ENCODE data around the gene S100A4.

DNA sequence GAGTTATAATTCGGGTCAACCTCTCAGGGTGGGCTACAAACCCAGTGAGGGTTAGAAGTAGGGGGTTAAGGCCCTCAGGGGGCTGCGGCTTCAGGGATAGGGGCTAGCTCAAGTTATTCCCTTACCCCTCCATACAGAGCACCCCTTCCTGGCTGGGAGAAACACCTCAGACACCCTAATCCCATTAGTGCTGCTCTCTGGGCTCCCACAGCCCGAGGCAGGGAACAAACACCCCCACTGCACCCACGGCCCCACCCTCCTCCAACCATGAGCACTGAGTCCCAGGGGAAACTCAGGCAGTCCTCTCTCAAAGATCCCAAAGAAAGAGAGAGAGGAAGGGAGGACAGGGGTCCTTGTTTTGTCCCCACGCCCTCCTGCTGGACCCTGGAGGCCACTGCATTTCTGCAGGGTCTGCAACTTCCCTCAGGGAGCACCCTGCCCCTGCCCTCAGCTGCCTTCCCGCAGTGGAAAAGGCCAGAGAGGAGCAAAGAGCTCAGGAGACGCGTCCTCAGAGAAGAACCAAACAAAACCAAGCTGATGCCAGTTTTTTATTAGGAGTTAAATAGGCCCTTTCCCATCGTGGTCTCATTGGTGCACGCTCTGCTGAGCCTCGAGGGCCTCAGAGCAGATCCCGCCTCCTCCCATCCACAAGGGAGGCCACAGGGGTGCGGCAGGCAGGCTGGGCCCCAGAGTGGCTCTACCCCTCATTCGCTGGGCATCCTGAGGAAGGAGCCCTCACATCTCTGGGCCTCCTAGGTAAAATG, 1.4 kb upstream of the S100A4 start:
- no peak for TF ChIP-seq POLR2AphosphoS5 (IDR thresholded peaks at IDR 0.05; ENCODE audit: low read depth, low read length)
- no peak for TF ChIP-seq TAF1 (IDR thresholded peaks at IDR 0.05; ENCODE audit: borderline replicate concordance, insufficient read depth, low read length)
